CD4-positive, alpha-beta T cell treated with Interferon alpha-2 for 1 hour (primary cell): ENCODE data around the gene KEL.

ENCODE experiments used
- DNase-seq, 2 donors: peaks; one replicate each; pipeline ENCODE4 v3.0.0-alpha.2; 2020 to 2022

Gene KEL

DNA sequence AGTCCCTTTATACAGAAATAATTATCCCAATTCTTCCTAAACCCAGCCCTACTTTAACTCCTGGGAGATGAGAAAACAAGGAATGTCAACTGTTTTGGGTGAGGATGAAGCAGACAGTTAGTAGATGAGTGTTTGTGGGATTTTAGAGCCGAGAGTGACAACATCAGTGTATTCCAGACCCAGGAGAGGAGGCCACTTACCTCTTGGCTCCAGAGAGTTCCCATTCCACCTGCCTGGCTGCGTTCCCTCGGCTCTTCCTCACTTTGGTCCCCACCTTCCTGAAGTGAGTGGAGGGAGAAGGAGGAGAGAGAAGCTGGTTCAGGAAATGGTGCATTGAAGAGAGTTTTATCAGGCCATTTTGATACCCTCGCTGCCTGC lies 579 bp downstream of the KEL start:
- DNase-seq = no peak

DNA sequence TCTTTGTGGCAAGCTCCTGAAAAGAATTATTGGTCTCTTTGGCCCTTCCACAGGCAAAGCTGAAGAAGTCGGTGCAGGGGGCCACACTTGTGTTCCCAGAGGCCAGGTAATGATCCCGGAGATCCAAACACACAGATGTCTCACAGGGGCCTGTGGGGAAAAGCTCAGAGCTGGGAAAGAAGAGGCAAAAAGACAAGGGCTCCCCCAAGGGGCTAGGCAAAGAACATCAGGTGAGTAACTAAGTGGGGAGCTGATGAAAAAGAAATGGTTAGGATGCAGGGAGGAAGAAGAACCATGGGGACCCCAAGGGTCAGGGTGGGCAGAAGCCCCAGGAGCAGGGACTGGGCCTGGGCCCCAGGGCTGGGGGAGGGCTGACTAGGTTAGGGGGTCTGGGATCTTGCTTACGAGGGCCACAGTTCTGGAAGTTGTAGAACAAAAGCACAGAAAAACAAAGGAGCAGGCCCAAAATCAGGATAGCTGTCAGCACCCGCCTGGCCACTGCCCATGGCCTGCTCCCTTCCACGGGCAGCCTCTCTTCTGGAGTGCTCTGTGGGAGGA lies 1.1 kb downstream of the KEL start:
- DNase-seq = no peak

DNA sequence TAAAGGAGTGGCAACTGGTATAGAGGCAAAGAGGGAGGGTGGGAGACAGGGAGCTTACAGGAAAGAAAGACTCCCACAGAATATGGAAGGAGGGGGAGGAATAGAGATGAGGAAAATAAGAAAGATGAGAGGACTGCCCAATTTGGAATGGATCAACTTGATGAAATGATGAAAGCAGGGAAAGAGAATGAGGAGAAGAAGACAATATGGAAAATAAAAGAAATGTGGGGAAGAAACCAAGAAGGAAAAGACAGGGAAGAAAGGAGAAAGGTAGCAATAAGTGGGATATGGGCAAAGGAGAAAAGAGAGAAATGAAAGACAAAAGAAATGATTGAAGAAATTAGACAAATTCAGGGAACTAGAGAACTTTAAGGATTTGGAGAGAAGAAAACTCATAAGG lies 3.0 kb downstream of the KEL start:
- no peak for DNase-seq

GRCh38 chr7:142957723-142958122 lies 4.4 kb downstream of the KEL start:
- DNase-seq = no peak

DNA sequence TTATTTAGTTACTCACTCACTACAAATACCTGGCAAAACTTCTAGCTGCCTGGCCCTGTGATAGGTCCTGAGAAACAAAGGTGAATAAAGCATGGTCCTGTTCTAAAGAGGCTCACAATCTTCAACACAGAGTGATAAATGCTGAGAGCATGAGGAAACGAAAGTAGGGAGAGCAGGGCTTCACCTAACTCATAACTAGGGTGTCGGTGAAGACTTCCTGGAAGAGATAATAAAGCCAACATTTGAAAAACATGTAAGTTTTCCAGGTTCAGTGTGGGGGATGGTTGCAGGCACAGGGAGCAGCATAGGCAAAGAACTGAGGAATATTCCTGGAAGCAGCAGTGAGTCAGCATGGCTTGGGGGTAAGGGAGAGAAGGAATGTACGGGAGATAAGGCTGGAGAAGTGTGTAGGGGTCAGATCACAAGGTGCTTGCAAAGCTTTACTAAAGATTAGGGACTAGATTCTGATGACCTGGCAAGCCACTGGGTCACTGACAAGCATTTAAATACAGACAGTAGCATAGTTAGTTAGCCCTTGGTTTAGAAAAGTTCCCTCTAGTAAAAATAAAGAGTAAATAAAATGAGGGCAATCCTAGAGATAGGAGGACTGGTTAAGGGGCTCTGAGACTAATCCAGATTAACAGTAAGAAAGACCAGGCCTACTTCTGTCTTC lies 5.1 kb downstream of the KEL start:
- DNase-seq = no peak

GRCh38 chr7:142954680-142955268 lies 7.4 kb downstream of the KEL start:
- DNase-seq = no peak

- DNase-seq = no peak
Measured at GRCh38 chr7:142950235-142950634, 11.9 kb downstream of the KEL start.

- no peak for DNase-seq
Measured at GRCh38 chr7:142948603-142949002, 13.6 kb downstream of the KEL start.

- no peak for DNase-seq
Measured at GRCh38 chr7:142945001-142945400, 17.2 kb downstream of the KEL start.

- no peak for DNase-seq
Measured at GRCh38 chr7:142943706-142944268, 18.4 kb downstream of the KEL start.

DNA sequence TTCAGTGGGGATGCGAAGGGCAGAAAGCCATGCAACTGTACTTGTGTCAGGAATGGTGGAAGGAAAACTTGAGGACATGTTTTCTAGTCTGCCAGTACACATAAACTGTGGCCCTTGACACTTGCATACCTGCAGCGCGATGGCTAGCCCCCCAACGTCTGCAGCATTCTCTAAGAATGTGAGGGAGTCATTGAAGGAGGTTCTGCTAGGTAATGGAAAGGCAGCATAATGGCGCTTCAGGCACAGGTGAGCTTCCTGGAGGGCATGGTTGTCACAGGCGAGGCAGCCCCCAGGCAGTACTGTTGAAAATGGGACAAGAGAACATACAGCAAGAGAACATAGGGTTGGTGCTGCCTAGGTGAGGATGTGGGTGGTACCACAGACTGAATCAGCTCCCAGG lies 19.4 kb downstream of the KEL start:
- DNase-seq = no peak

GRCh38 chr7:142941541-142941940 lies 20.6 kb downstream of the KEL start:
- no peak for DNase-seq

DNA sequence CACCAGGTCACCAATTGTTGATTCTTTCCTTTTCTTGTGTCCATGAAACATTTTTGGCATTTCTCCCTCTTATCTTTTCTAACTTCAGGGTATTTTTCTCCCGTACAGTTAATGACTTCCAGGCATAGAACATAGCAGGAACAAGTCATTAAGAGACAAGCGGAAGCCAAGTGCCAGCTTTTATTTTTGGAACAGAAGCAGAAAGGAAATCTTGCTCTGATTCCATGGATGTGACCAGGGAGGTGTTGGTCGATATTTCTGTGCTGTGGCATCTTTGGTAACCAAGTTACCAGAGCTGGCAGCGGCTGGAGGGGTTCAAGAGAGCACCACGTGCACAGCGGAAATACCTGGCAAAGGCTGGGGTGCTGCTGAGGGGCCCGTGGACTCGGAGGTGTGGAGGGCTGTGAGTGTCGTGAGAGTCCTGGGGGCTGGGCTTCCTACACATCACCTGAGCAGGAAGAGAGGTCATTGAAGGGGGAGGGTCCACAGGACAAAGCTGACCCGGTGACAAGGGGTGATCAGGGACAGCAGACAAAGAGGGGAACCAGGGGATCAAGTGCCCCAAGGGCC lies 21.1 kb downstream of the KEL start:
- no peak for DNase-seq

DNA sequence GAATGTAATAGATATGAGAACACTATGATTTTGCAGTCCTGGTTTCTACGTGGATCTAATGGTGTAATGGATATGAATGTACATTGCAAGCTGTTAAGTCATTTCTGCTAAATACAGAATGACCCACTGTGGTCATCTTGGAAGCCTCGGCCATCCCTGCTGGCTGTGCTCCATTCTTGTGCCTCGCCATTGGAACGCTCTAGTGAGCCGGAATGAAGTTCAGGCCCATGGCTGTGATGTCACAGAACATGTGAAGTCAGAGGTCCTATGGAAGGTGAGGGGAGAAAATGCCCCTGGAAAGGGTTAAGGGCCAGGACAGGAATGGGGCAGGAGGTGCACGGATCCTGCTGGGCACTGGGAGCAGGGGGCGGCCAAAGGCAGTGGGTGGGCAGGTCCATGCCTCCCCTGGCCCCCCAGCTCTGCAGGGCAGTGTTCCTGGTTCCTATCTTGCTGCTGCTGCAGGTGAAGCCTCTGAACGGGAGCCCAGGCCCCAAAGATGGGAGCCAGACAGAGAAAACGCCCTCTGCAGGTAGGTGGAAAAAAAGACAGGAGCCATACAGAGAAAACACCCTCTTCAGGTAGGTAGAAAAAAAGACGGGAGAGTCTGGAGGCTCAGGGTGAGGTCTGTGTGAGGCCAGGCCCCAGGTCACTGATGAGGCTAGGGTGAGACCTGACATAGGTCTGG lies 22.8 kb downstream of the KEL start, which contains the start of gene LLCFC1:
TSS of gene LLCFC1 (plus strand) at position 259 of the 685 bp plus-strand sequence. CDS start at position 397, 138 bp downstream.
- peak in 1 of 2 donors; percentile 23 for DNase-seq

DNA sequence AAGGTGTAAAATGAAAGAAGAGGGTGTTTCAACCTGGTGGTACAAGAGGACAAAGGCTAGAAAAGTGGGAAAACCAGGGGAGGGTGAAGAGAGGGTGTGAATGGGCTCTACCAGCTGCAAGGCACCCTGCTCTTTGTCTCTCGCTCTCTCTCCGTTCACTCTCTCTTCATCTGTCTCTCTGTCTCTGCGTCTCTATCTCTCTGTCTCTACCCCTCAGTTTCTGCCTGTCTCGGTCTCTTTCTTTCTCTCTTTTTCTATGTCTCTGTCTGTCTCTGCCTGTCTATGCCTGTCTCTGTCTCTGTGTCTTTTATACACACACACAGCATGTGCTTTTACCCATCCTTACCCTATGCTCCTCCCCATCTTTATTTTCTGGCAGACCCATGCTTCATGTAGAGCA lies 23.6 kb downstream of the KEL start:
- DNase-seq = no peak

DNA sequence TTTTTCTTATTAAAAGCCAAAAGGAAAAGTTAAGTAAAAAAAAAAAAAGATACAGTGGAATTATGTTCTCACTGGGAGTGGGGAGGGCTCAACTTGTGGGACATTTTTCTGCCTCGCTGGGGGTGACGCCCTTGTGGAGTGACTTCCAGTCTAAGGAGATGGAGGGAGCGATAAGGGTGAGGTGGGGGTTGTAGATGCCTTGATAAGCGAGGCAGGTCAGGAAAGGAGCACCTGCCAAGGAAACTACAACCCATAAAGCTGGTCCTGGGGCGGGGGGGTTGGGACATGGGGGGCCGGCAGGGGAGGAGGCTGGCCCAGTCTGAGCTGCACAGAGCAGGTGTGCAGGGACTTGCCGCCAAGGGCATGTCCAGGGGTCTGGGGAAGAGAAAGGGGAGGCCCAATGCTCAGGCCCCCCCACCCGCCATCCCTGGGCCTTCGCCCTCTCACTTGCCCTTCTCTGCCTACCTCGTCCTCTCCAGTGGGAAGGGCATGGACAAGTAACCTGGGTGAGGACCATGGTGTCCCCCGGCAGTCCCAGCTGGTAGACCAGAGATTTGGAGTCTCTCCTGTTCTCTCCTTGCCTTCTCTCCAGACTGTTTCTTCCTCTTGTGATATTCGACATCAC lies 26.1 kb downstream of the KEL start:
- no peak for DNase-seq

GRCh38 chr7:142934056-142934455 lies 28.1 kb downstream of the KEL start:
- DNase-seq = no peak

DNA sequence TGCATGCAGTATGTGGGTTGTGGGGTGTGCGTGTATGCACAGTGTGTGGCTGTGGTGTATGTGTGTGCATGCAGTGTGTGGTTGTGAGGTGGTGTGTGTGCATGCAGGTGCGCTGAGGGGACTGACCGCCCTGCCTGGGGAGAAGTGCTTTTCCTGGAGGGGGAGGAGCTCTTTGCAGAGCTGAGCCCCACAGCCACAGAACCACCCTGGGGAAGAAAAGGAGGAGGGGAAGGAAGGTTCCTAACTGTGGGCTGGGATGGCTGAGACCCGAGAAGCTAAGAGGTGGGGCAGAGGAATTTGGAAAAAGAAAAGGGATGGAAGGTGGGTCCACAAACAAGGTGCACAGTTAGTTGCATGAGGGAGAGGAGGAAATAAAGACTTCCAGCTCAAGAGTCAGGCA lies 28.5 kb downstream of the KEL start, which contains the start of gene TRPV5:
TSS of gene TRPV5 (minus strand) at position 123 of the 400 bp plus-strand sequence. CDS start 287 bp downstream, outside the sequence.
- DNase-seq = no peak

DNA sequence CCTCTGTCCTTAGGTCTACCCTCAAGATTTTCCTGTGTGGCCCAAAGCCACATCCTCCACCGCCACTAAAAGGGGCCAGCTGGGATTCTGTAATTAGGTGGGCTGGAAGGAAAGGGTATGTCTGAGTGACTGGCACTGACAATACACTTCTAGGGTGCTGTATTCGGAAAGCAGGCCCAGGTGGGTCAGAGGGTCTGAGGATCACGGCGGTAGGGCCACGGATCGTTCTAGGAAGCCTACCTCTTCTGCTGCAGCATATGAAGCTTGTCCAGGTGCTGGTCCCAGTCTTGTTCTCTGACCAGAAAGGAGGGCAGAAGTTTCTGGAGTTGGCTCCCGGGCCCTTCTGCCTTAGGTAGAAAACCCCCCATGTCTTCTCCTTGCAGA lies 29.1 kb downstream of the KEL start:
- DNase-seq = no peak

DNA sequence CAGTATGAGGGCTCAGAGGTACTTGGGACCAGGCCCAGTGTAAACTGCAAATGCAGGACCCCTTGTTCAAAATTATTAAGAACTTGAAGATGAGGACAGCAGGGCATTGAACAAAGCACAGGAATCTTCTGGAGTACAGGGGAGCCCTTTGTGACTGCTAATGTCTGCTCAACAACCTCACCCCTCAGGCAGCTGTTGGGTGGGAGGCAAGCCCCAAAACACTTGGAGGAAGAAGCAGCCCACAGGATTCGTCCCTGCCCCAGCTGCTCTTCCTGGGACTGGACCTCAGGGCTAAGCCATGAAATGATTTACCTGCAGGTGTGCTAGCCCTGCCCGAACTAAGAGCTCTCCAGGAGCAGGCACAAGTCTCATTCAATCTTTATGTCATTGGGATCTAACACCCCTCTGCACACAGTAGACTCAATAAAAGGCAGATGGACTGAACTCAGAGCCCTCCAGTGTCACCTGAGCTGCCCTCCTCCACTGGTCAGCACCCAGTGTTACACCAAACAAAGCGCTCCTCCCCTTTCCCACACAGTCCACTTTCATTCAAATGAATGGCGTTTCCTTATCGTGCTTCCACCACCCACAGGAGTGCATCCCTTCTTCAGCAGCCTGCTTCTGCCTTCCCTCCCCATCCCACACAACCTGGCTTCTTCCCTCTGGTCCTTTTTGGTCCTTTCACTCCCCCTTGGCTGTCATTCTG lies 29.6 kb downstream of the KEL start:
- no peak for DNase-seq

GRCh38 chr7:142930126-142930730 lies 31.9 kb downstream of the KEL start:
- no peak for DNase-seq

- DNase-seq = no peak
Measured at GRCh38 chr7:142927949-142928348, 34.2 kb downstream of the KEL start.
